ENCODE measurements around the gene EEF1AKMT4.
"Not testable (repeated sequence)": the region's sequence is repeated elsewhere in the genome, so short reads cannot be mapped to it uniquely, and the experiment has no call there.

EEF1AKMT4 gene

GRCh38 chr3:184261854-184262763 lies 12.6 kb downstream of the EEF1AKMT4 start:
- no peak for DNase-seq

GRCh38 chr3:184262764-184263179 lies 13.3 kb downstream of the EEF1AKMT4 start:
- no peak for DNase-seq

- not testable (repeated sequence) for DNase-seq
Observed at GRCh38 chr3:184267249-184267648, 17.8 kb downstream of the EEF1AKMT4 start.

GRCh38 chr3:184272269-184272668 lies 22.8 kb downstream of the EEF1AKMT4 start:
- no peak for DNase-seq

- no peak for DNase-seq
Observed at GRCh38 chr3:184275381-184275701, 25.9 kb downstream of the EEF1AKMT4 start.

- no peak for DNase-seq
Observed at GRCh38 chr3:184275961-184276910, 26.8 kb downstream of the EEF1AKMT4 start, which contains the start of gene ECE2. Gene ECE2 (plus strand): TSS chr3:184276022. CDS start chr3:184276154, 132 bp downstream.

- no peak for DNase-seq
Observed at GRCh38 chr3:184277366-184277765, 27.9 kb downstream of the EEF1AKMT4 start.

GRCh38 chr3:184282941-184283340 lies 33.5 kb downstream of the EEF1AKMT4 start:
- no peak for DNase-seq

- no peak for DNase-seq
Observed at GRCh38 chr3:184283681-184284080, 34.2 kb downstream of the EEF1AKMT4 start.

- no peak for DNase-seq
Observed at GRCh38 chr3:184284696-184285095, 35.2 kb downstream of the EEF1AKMT4 start.

GRCh38 chr3:184289426-184289938 lies 40.0 kb downstream of the EEF1AKMT4 start:
- DNase-seq, result peak; percentile 11

- no peak for DNase-seq
Observed at GRCh38 chr3:184290331-184290730, 40.9 kb downstream of the EEF1AKMT4 start.

- DNase-seq, result no peak
Observed at GRCh38 chr3:184291044-184291737, 41.7 kb downstream of the EEF1AKMT4 start.

- DNase-seq, result no peak
Observed at GRCh38 chr3:184291738-184292445, 42.4 kb downstream of the EEF1AKMT4 start.

- DNase-seq, result no peak
Observed at GRCh38 chr3:184295771-184296170, 46.3 kb downstream of the EEF1AKMT4 start.

GRCh38 chr3:184296616-184297015 lies 47.1 kb downstream of the EEF1AKMT4 start:
- no peak for DNase-seq

- peak; percentile 86 for DNase-seq
Observed at GRCh38 chr3:184298759-184299487, 49.5 kb downstream of the EEF1AKMT4 start, which contains the start of gene PSMD2. Gene PSMD2 (plus strand): TSS chr3:184299241. CDS start chr3:184299267, 26 bp downstream.

GRCh38 chr3:184299488-184300377 lies 50.3 kb downstream of the EEF1AKMT4 start:
- no peak for DNase-seq

- no peak for DNase-seq
Observed at GRCh38 chr3:184300378-184300720, 50.9 kb downstream of the EEF1AKMT4 start.

- no peak for DNase-seq
Observed at GRCh38 chr3:184305577-184305976, 56.1 kb downstream of the EEF1AKMT4 start.
